B cell (primary cell): ENCODE data around the gene PAK3. TPM values are rescaled to one million over a fixed set of nuclear protein-coding genes. Genes with fewer than 3 reads are reported as not detected.

Experiments
- ATAC-seq: fragments of 200-7000 bp; cut with Tn5 transposase; one replicate; pipeline ENCODE4 v1.10.0; 2021; ENCODE audit warnings: low read depth, mild to moderate bottlenecking, moderate number of reproducible peaks, moderate library complexity
- CTCF ChIA-PET: fragments of 350-600 bp; sonication (Branson Sonifier 250); formaldehyde crosslinking; loops from one replicate; lab custom pipeline; 2021; ENCODE audit warnings: antibody characterized with exemption, inconsistent platforms; lab: Charles Lee
- POLR2A ChIA-PET: fragments of 350-600 bp; sonication (Branson Sonifier 250); formaldehyde crosslinking; loops from one replicate; lab custom pipeline; 2021; ENCODE audit warnings: antibody characterized with exemption; lab: Charles Lee
- DNase-seq: peaks from one replicate; pipeline ENCODE4 v3.0.0; 2013
- H2AFZ ChIP-seq: 2 replicates; pipeline ENCODE4 v1.6.1; 2012; ENCODE audit warnings: mild to moderate bottlenecking, low read depth, low read length; ENCODE audit not compliant: insufficient read depth, poor library complexity, severe bottlenecking
- H3K27ac ChIP-seq, 2 donors: 1 replicate in 1 of 2; 2 replicates in 1 of 2; pipeline ENCODE4 v1.5.1; 2012 to 2013; ENCODE audit warnings: low read length in 2 of 2, mild to moderate bottlenecking in 2 of 2, moderate library complexity in 1 of 2
- H3K27me3 ChIP-seq, 4 experiments: fragments of 200-600 bp in 1 of 4; sonication (generic) in 1 of 4; replicated peaks in 1 of 4; 1 replicate in 2 of 4; 2 replicates in 2 of 4; pipeline versions ENCODE4 v1.6.1 to v1.7.0; 2013 to 2016; ENCODE audit warnings: low read length in 3 of 4, mild to moderate bottlenecking in 2 of 4, mixed read lengths in 1 of 4, moderate library complexity in 1 of 4; ENCODE audit not compliant: insufficient read depth in 4 of 4, control insufficient read depth in 3 of 4; ENCODE audit errors: control extremely low read depth in 1 of 4
- H3K36me3 ChIP-seq, 2 experiments: replicated peaks in 1 of 2; 1 replicate in 1 of 2; 2 replicates in 1 of 2; pipeline versions ENCODE4 v1.6.1 to v1.7.1; 2013; ENCODE audit warnings: low read length in 1 of 2; ENCODE audit not compliant: insufficient read depth in 2 of 2, control insufficient read depth in 1 of 2; ENCODE audit errors: control extremely low read depth in 1 of 2, extremely low read depth in 1 of 2
- H3K4me1 ChIP-seq, 2 donors: fragments of 200-600 bp in 1 of 2; sonication (generic) in 1 of 2; 1 replicate in 1 of 2; 2 replicates in 1 of 2; pipeline versions ENCODE4 v1.5.1 to v1.6.1; 2013 to 2017; ENCODE audit warnings: low read length in 2 of 2; ENCODE audit not compliant: control insufficient read depth in 2 of 2, insufficient read depth in 2 of 2
- H3K4me2 ChIP-seq: replicated peaks from 2 replicates; pipeline ENCODE3; 2012; ENCODE audit warnings: mild to moderate bottlenecking, low read depth, low read length; ENCODE audit not compliant: poor library complexity, severe bottlenecking
- H3K4me3 ChIP-seq, 5 experiments: fragments of 200-600 bp in 1 of 5; sonication (generic) in 1 of 5; 1 replicate in 3 of 5; 2 replicates in 2 of 5; pipeline versions ENCODE4 v1.5.1 to v1.7.0; 2011 to 2016; ENCODE audit warnings: low read length in 4 of 5, mild to moderate bottlenecking in 4 of 5, low read depth in 2 of 5, control low read depth in 1 of 5, moderate library complexity in 1 of 5; ENCODE audit not compliant: insufficient read depth in 1 of 5; ENCODE audit errors: control extremely low read depth in 1 of 5, extremely low read depth in 1 of 5
- H3K79me2 ChIP-seq: fragments of 200-600 bp; sonication (generic); one replicate; pipeline ENCODE4 v1.6.0; 2016; ENCODE audit warnings: low read length; ENCODE audit not compliant: control insufficient read depth, insufficient read depth
- H3K9ac ChIP-seq: fragments of 200-600 bp; sonication (generic); 2 replicates; pipeline ENCODE4 v1.6.1; 2017; ENCODE audit warnings: mild to moderate bottlenecking, low read length, moderate library complexity
- H3K9me3 ChIP-seq, 3 donors: one replicate each; pipeline versions ENCODE4 v1.6.1 to v1.7.1; 2013; ENCODE audit warnings: low read length in 2 of 3; ENCODE audit not compliant: control insufficient read depth in 2 of 3, insufficient read depth in 1 of 3; ENCODE audit errors: control extremely low read depth in 1 of 3
- H4K20me1 ChIP-seq: 2 replicates; pipeline ENCODE4 v1.6.0; 2012; ENCODE audit warnings: mild to moderate bottlenecking, low read length; ENCODE audit not compliant: insufficient read depth, control insufficient read depth, poor library complexity, severe bottlenecking
- H3K27ac Mint-ChIP-seq: one replicate; pipeline ENCODE4 v1.8.0; 2021; ENCODE audit warnings: mixed read lengths
- H3K27me3 Mint-ChIP-seq: one replicate; pipeline ENCODE4 v1.8.0; 2021; ENCODE audit warnings: mixed read lengths
- H3K4me1 Mint-ChIP-seq: one replicate; pipeline ENCODE4 v1.8.0; 2021; ENCODE audit warnings: mixed read lengths
- H3K4me3 Mint-ChIP-seq: one replicate; pipeline ENCODE4 v1.8.0; 2021; ENCODE audit warnings: mixed read lengths
- H3K9me3 Mint-ChIP-seq: one replicate; pipeline ENCODE4 v1.8.0; 2022; ENCODE audit warnings: mixed read lengths; ENCODE audit not compliant: insufficient read depth
- EZH2 ChIP-seq: IDR thresholded peaks from 2 replicates; pipeline ENCODE4 v1.6.1; 2012; ENCODE audit warnings: borderline replicate concordance, low read depth, mild to moderate bottlenecking, moderate library complexity, low read length; ENCODE audit not compliant: insufficient read depth, poor library complexity, severe bottlenecking
- WGBS: methylation state at CpG from one replicate; pipeline ENCODE4 v1.1.5; 2013; ENCODE audit warnings: missing lambda C conversion rate; ENCODE audit not compliant: insufficient coverage; 5-methylcytosine and 5-hydroxymethylcytosine counted together
- intact Hi-C: fragments of 100-400 bp; cut with micrococcal nuclease; formaldehyde crosslinking; loops from one replicate; pipeline ENCODE4 v1.10.0; 2022
- polyA plus RNA-seq: library from polyadenylated mRNA; depleted of rRNA; stranded (reverse); fragments of >200 nt; gene quantifications from 2 replicates; pipeline ENCODE4 v1.2.3, GENCODE V29; 2012
- total RNA-seq, 2 donors: library from RNA; stranded (reverse); fragments of 120-200 nt in 1 of 2; gene quantifications; 1 replicate in 1 of 2; 2 replicates in 1 of 2; pipeline versions ENCODE4 v1.2.3 to v1.2.4, GENCODE V29; 2013 to 2022
- TF ChIP-seq, protein P1 (sequence below): fragments of 200-600 bp; IDR thresholded peaks from one replicate; pipeline ENCODE4 v1.8.0; 2022; ENCODE audit warnings: antibody characterized with exemption, mild to moderate bottlenecking

Gene PAK3
- total and polyA plus RNA-seq, 2 donors (not counting 1 experiment from before 2014, with no cell fraction given) = 0.17 TPM; not detected in 1

- H3K9ac ChIP-seq = no peak overlapping the region
- H3K9me3 ChIP-seq = no peaks in the 10 kb centered on the region
- H3K36me3 ChIP-seq = no peaks in the 10 kb centered on the region
- TF ChIP-seq EZH2 = no peak
- TF ChIP-seq, protein P1, sequence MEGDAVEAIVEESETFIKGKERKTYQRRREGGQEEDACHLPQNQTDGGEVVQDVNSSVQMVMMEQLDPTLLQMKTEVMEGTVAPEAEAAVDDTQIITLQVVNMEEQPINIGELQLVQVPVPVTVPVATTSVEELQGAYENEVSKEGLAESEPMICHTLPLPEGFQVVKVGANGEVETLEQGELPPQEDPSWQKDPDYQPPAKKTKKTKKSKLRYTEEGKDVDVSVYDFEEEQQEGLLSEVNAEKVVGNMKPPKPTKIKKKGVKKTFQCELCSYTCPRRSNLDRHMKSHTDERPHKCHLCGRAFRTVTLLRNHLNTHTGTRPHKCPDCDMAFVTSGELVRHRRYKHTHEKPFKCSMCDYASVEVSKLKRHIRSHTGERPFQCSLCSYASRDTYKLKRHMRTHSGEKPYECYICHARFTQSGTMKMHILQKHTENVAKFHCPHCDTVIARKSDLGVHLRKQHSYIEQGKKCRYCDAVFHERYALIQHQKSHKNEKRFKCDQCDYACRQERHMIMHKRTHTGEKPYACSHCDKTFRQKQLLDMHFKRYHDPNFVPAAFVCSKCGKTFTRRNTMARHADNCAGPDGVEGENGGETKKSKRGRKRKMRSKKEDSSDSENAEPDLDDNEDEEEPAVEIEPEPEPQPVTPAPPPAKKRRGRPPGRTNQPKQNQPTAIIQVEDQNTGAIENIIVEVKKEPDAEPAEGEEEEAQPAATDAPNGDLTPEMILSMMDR = no peak
- H3K27ac Mint-ChIP-seq = no peak overlapping the region
- no peak overlapping the region for H3K4me3 Mint-ChIP-seq
- DNase-seq (no peak), ATAC-seq (no peak)
- no peaks in the 10 kb centered on the region for H3K4me1 ChIP-seq
- no peaks in the 10 kb centered on the region for H3K79me2 ChIP-seq
- no peak overlapping the region for H3K4me3 ChIP-seq
- H4K20me1 ChIP-seq = no peaks in the 10 kb centered on the region
- H2AFZ ChIP-seq = no peak overlapping the region
- H3K9me3 Mint-ChIP-seq = no peaks in the 10 kb centered on the region
- WGBS = no CpG with 5 or more reads among the region's 2 CpGs
- no peak overlapping the region for H3K4me2 ChIP-seq
- ChIA-PET CTCF (no interaction called here), POLR2A (no interaction called here)
- no peaks in the 10 kb centered on the region for H3K4me1 Mint-ChIP-seq
- intact Hi-C loops = no loop called here
- H3K27me3 ChIP-seq = no peaks in the 10 kb centered on the region
- no peak overlapping the region for H3K27ac ChIP-seq
- H3K27me3 Mint-ChIP-seq = no peaks in the 10 kb centered on the region
These were observed 169.5 kb downstream of the PAK3 start for GRCh38 chrX:111265486-111265885.

GRCh38 chrX:111268506-111268905 is 172.5 kb downstream of the PAK3 start:
- Histone ChIP-seq H2AFZ (no peak overlapping the region), H3K4me2 (no peak overlapping the region), H3K9ac (no peak overlapping the region), H3K4me1 (no peaks in the 10 kb centered on the region), H3K79me2 (no peaks in the 10 kb centered on the region), H3K27ac (no peak overlapping the region), H3K4me3 (no peak overlapping the region), H3K27me3 (no peaks in the 10 kb centered on the region), H4K20me1 (no peaks in the 10 kb centered on the region), H3K36me3 (no peaks in the 10 kb centered on the region), H3K9me3 (no peaks in the 10 kb centered on the region)
- DNase-seq (no peak), ATAC-seq (no peak)
- ChIA-PET POLR2A (no interaction called here), CTCF (no interaction called here)
- Mint-ChIP-seq H3K4me1 (no peaks in the 10 kb centered on the region), H3K27ac (no peak overlapping the region), H3K9me3 (no peaks in the 10 kb centered on the region), H3K27me3 (peaks cover 3% of the 10 kb centered on the region), H3K4me3 (no peak overlapping the region)
- no peak for TF ChIP-seq EZH2
- TF ChIP-seq, protein P1 = no peak
- no CpG with 5 or more reads among the region's 2 CpGs for WGBS
- intact Hi-C loops = no loop called here
